Ascending aorta (tissue), 2 donors: ENCODE results near the gene NR4A3. TPM values are rescaled to one million over a fixed set of nuclear protein-coding genes. Genes with fewer than 3 reads are reported as not detected.

Experiments used
- DNase-seq, 2 donors: peaks; one replicate each; pipeline ENCODE4 v3.0.0-alpha.2; 2019; ENCODE audit warnings: low spot score in 2 of 2
- H3K27ac ChIP-seq, 2 donors: fragments of 200-600 bp; sonication (generic); one replicate each; pipeline ENCODE4 v1.5.1; 2016 to 2017; ENCODE audit warnings: mild to moderate bottlenecking in 1 of 2
- H3K27me3 ChIP-seq: fragments of 200-600 bp; sonication (generic); one replicate; pipeline ENCODE4 v1.5.1; 2017
- H3K36me3 ChIP-seq, 2 donors: fragments of 200-600 bp; sonication (generic); one replicate each; pipeline ENCODE4 v1.5.1; 2016
- H3K4me1 ChIP-seq, 2 donors: fragments of 200-600 bp; sonication (generic); one replicate each; pipeline ENCODE4 v1.5.1; 2016 to 2017; ENCODE audit warnings: mild to moderate bottlenecking in 1 of 2
- H3K4me3 ChIP-seq, 2 donors: fragments of 200-600 bp; sonication (generic); one replicate each; pipeline ENCODE4 v1.5.1; 2016 to 2017; ENCODE audit warnings: mild to moderate bottlenecking in 1 of 2
- H3K9me3 ChIP-seq, 2 donors: fragments of 200-600 bp; sonication (generic); one replicate each; pipeline ENCODE4 v1.5.1; 2016
- CTCF ChIP-seq, 3 experiments: fragments of 200-600 bp in 2 of 3; fragments of 450-650 bp in 1 of 3; sonication (generic) in 2 of 3; IDR thresholded peaks; one replicate each; pipeline ENCODE4 v1.5.1; 2016 to 2019; ENCODE audit warnings: antibody characterized with exemption in 3 of 3, mild to moderate bottlenecking in 1 of 3, moderate library complexity in 1 of 3
- intact Hi-C: fragments of 100-400 bp; cut with DNase I; formaldehyde crosslinking; loops from one replicate; pipeline ENCODE4 v1.15.1; 2023
- total RNA-seq: library from RNA; depleted of rRNA; stranded (reverse); fragments of >200 nt; gene quantifications from one replicate; pipeline ENCODE4 v1.1.0, GENCODE V29; 2016

NR4A3 gene
- total RNA-seq, 1 donor from 2014 or later, result 21.3 TPM

GRCh38 chr9:99822109-99822805 is 572 bp downstream of the NR4A3 start:
- intact Hi-C loops, result loop anchor here (2.0 to 5.0 kb wide), 9 partner anchors 15 to 1900 kb away; partner anchors contain the start of genes NANS and TRMO
- H3K4me3 ChIP-seq, result peak overlapping the region; percentile 81 to 82
- H3K27ac ChIP-seq, result peak overlapping the region; percentile 98 to 99
- peaks cover 8 to 24% of the 10 kb centered on the region in 2 donors for H3K4me1 ChIP-seq
- no peaks in the 10 kb centered on the region for H3K27me3 ChIP-seq
- no peak for TF ChIP-seq CTCF (IDR thresholded peaks at IDR 0.05)
- H3K36me3 ChIP-seq, result no peaks in the 10 kb centered on the region
- no peaks in the 10 kb centered on the region for H3K9me3 ChIP-seq
- peak in 1 of 2 donors; percentile 78 for DNase-seq

DNA sequence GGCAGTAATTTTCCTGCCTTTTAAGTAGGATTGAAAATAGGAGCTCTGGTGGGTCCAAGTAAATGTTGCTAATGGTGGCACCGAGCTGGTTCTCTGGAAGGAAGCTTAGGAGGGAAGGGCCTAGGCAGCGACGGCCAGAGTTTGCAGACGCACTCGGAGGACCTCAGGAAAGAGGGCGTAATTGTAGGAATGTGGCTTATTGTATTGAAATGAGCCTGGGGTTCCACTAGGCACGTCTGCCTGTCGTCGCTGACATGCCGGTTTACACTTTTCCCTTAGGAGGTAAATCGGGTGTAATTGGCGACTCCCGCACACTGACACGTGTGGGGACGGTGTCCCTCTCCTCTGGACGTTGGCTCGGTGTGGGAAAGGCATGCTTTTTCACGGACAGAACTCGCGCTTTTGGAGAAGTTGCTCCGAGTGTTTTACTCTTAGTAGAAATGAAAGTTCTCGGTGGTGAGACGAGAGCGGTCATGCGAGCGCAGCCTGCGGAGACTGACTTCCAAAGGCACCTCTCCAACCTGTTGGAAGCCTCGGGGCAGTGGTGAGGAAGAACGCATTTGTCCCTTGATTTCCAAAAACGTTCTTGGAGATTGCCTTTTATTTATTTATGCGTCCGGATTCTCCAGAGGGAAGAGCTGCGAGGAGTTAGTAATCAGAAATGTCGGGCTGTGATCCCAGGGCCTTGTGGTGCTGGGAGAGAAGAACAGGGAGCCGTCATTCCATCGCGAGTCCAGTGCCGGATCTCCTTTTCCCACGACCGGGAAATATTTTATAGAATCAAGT is 1.3 kb downstream of the NR4A3 start:
- H3K9me3 ChIP-seq, result no peaks in the 10 kb centered on the region
- intact Hi-C loops, result loop anchor here (2.0 to 5.0 kb wide), 9 partner anchors 16 to 1901 kb away; partner anchors contain the start of genes NANS and TRMO
- peak overlapping the region; percentile 81 to 82 for H3K4me3 ChIP-seq
- peak in 1 of 2 donors; percentile 67 for DNase-seq
- peak overlapping the region; percentile 98 to 99 for H3K27ac ChIP-seq
- no peaks in the 10 kb centered on the region for H3K27me3 ChIP-seq
- H3K36me3 ChIP-seq, result no peaks in the 10 kb centered on the region
- H3K4me1 ChIP-seq, result peaks cover 8 to 24% of the 10 kb centered on the region in 2 donors
- no peak for TF ChIP-seq CTCF (IDR thresholded peaks at IDR 0.05)

DNA sequence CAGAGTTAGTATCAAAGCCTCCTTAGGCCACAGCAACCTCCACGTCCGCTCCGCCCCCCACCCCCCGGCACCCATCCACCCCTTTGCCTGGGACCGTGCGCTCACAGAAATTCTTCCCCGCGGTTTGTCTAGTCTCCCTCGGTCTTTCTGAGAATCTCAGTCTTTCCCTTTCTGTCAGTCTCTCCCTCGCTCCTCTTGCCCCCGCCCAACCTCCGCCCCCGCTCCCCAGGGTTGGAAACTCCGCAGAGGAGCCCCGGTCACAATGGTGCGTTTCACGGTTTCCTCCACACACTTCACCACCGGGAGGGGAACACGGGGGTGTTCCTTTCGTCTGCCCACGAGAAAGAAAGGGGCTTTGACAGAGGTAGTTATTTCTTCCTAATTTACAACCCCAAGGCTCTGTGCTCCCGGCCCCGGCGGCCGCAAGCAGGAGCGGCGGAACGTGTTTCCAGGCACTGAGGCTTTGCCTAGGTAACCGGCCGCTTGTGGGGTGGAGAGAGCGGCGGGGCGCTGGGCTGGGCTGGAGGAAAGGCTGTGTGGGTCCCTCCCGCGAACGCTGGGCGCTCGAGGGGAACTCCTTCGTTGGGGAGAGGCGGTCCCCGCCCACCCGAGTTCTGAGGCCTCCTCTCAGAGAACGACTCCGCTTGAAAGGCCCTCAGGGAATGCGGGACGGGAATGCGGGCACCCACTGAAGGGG is 2.1 kb downstream of the NR4A3 start:
- Histone ChIP-seq H3K36me3 (no peaks in the 10 kb centered on the region), H3K9me3 (no peaks in the 10 kb centered on the region), H3K27ac (peak overlapping the region; percentile 98 to 99), H3K27me3 (no peaks in the 10 kb centered on the region), H3K4me1 (peaks cover 8 to 17% of the 10 kb centered on the region in 2 donors), H3K4me3 (peak overlapping the region; percentile 81 to 82)
- no peak for TF ChIP-seq CTCF (IDR thresholded peaks at IDR 0.05)
- intact Hi-C loops, result loop anchor here (2.0 to 5.0 kb wide), 9 partner anchors 17 to 1902 kb away; partner anchors contain the start of genes NANS and TRMO
- DNase-seq, result peak in 1 of 2 donors; percentile 69

DNA sequence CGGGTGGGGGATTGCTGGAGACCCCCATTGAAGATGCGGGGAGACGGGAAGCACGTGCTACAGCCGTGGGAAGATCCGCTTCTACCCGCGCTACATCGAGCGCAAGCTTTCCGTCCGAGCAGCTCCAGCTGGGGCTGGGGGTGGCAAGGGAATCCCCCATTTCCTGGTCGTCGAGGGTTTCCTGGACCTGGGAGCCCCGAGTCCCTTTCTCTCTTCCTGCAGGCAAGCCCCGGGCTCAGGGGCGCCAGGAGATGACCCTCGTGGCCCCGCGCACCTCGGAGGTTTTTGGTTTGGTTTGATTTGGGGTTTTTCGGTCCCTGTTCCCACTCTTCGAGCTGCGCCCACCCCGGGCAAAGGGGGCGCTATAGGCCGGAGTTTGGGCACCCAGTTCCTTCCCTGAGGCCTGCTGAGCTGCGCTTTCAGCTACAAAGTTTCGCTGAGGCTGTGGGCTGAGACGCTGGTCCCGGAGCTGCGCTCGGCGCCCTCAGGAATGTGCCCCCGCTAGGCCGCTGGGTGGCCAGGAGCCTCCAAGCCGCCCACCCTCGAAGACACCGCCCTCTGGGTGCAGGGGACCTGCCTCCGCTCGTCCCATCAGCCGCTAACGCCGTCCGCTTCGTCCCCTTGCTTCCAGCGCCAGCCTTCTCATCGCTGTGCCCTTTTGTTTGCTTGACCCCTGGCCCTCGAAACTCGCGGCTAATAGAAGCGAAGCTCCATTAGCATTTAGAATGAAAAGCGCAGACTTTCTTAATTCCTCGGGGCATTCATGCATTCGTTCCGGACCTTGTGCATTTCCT is 2.9 kb downstream of the NR4A3 start:
- no peak for DNase-seq
- Histone ChIP-seq H3K4me3 (peak overlapping the region; percentile 81 to 82), H3K36me3 (no peaks in the 10 kb centered on the region), H3K4me1 (peaks cover 8 to 17% of the 10 kb centered on the region in 2 donors), H3K27me3 (no peaks in the 10 kb centered on the region), H3K27ac (no peak overlapping the region), H3K9me3 (no peaks in the 10 kb centered on the region)
- TF ChIP-seq CTCF (IDR thresholded peaks at IDR 0.05), result peak; percentile 22 to 43 (median 24)
- intact Hi-C loops, result loop anchor here (5.0 kb wide), 8 partner anchors 288 to 1902 kb away; partner anchors contain the start of genes NANS and TRMO
